Thyroid gland (tissue), 4 donors: ENCODE data around the gene LYRM9. TPM values are rescaled to one million over a fixed set of nuclear protein-coding genes. Genes with fewer than 3 reads are reported as not detected.
A peak's percentile ranks its signal among the peaks of the same experiment; 100 is the strongest.

ENCODE experiments used
- DNase-seq, 2 donors: peaks; one replicate each; pipeline ENCODE4 v3.0.0-alpha.2; 2019
- H3K27ac ChIP-seq, 3 donors: fragments of 200-600 bp; sonication (generic); 1 replicate in 2 of 3; 2 replicates in 1 of 3; pipeline ENCODE4 v1.5.1; 2016 to 2019; ENCODE audit warnings: mild to moderate bottlenecking in 1 of 3, moderate library complexity in 1 of 3
- H3K27me3 ChIP-seq: fragments of 200-600 bp; sonication (generic); one replicate; pipeline ENCODE4 v1.5.1; 2019
- H3K36me3 ChIP-seq, 2 donors: fragments of 200-600 bp; sonication (generic); one replicate each; pipeline ENCODE4 v1.5.1; 2016 to 2019
- H3K4me1 ChIP-seq, 2 donors: fragments of 200-600 bp; sonication (generic); one replicate each; pipeline ENCODE4 v1.5.1; 2017 to 2019
- H3K4me3 ChIP-seq, 3 donors: fragments of 200-600 bp; sonication (generic); replicated peaks in 1 of 3; 1 replicate in 2 of 3; 2 replicates in 1 of 3; pipeline ENCODE4 v1.5.1; 2016; ENCODE audit warnings: mild to moderate bottlenecking in 1 of 3
- H3K9me3 ChIP-seq: fragments of 200-600 bp; sonication (generic); one replicate; pipeline ENCODE4 v1.5.1; 2017
- CTCF ChIP-seq, 6 experiments: fragments of 200-600 bp in 3 of 6; fragments of 450-650 bp in 3 of 6; sonication (generic) in 3 of 6; IDR thresholded peaks; one replicate each; pipeline ENCODE4 v1.5.1; 2016 to 2019; ENCODE audit warnings: antibody characterized with exemption in 6 of 6, mild to moderate bottlenecking in 2 of 6, inconsistent platforms in 1 of 6, moderate library complexity in 1 of 6
- POLR2A ChIP-seq, 2 donors: fragments of 450-650 bp; IDR thresholded peaks; one replicate each; pipeline ENCODE4 v1.6.1; 2017; ENCODE audit warnings: antibody characterized with exemption in 2 of 2, mild to moderate bottlenecking in 2 of 2, moderate library complexity in 1 of 2
- WGBS, 2 donors: methylation state at CpG; one replicate each; pipeline ENCODE4 v1.1.5; 2017; 5-methylcytosine and 5-hydroxymethylcytosine counted together
- intact Hi-C: fragments of 100-400 bp; cut with DNase I; formaldehyde crosslinking; loops from one replicate; pipeline ENCODE4 v1.15.1; 2023
- total RNA-seq, 4 donors: library from RNA; depleted of rRNA; stranded (reverse); fragments of >200 nt; gene quantifications; one replicate each; pipeline ENCODE4 v1.2.3, GENCODE V29; 2016

Gene LYRM9
- total RNA-seq, 4 donors from 2014 or later = 25.5 to 52.7 (median 46.4) TPM

GRCh38 chr17:27893841-27894503 lies 807 bp upstream of the LYRM9 start:
- intact Hi-C loops = loop anchor here (10.0 kb wide), 1 partner anchor 361 kb away; no protein-coding TSS in a partner anchor

DNA sequence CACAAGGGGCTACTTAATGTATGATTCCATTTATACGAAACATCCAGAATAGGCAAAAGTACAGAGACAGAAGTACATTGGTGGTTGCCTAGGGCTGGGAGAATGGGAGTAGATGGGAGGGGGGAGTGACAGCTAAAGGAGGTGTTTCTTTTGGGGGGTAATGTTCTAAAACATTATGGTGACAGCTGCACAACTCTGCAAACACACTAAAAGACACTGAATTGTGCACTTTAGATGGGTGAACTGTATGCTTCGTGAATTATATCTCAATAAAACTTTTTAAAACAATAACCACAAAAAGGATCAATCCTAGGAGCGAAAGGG lies 661 bp downstream of the LYRM9 start:
- intact Hi-C loops = loop anchor here (10.0 kb wide), 1 partner anchor 362 kb away; no protein-coding TSS in a partner anchor

More at GRCh38 chr17:27893841-27894503, 807 bp upstream of the LYRM9 start:
- H3K4me1 ChIP-seq = peaks cover 22 to 30% of the 10 kb centered on the region in 2 donors
- WGBS, 2 donors = 46 to 50% methylated on average over 7 of the region's 7 CpGs
- TF ChIP-seq CTCF (IDR thresholded peaks at IDR 0.05) = no peak
- no peak for TF ChIP-seq POLR2A (IDR thresholded peaks at IDR 0.05)
- H3K9me3 ChIP-seq = no peaks in the 10 kb centered on the region
- H3K4me3 ChIP-seq = no peak overlapping the region
- no peaks in the 10 kb centered on the region for H3K36me3 ChIP-seq
- DNase-seq = no peak
- H3K27ac ChIP-seq = no peak overlapping the region
- no peaks in the 10 kb centered on the region for H3K27me3 ChIP-seq

DNA sequence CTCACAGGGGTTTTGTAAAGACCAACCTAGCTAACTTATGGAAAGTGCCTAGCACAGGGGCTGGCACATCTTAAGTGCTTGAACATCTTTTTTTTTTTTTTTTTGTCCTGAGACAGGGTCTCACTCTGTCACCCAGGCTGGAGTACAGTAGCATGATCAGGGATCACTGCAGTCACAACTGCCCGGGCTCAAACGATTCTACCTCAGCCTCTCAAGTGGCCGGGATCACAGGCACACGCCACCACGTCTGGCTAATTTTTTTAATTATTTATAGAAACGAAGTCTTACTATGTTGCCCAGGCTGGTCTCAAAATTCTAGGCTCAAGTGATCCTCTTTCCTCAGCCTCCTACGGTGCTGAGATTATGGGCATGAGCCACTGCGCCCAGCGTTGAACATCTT lies 1.3 kb downstream of the LYRM9 start:
- 93 to 94% methylated on average over 9 of the region's 9 CpGs for WGBS, 2 donors
- Histone ChIP-seq H3K4me1 (peaks cover 32 to 42% of the 10 kb centered on the region in 2 donors), H3K27me3 (no peaks in the 10 kb centered on the region), H3K27ac (peak overlapping the region in 1 of 3 donors; percentile 79), H3K36me3 (no peaks in the 10 kb centered on the region), H3K4me3 (no peak overlapping the region), H3K9me3 (no peaks in the 10 kb centered on the region)
- intact Hi-C loops = loop anchor here (10.0 kb wide), 1 partner anchor 363 kb away; no protein-coding TSS in a partner anchor
- DNase-seq = no peak
- TF ChIP-seq POLR2A (IDR thresholded peaks at IDR 0.05) = no peak
- TF ChIP-seq CTCF (IDR thresholded peaks at IDR 0.05) = no peak

More for the DNA sequence above, 661 bp downstream of the LYRM9 start:
- TF ChIP-seq POLR2A (IDR thresholded peaks at IDR 0.05) (no peak), CTCF (IDR thresholded peaks at IDR 0.05) (no peak)
- Histone ChIP-seq H3K27me3 (no peaks in the 10 kb centered on the region), H3K4me1 (peaks cover 32 to 42% of the 10 kb centered on the region in 2 donors), H3K9me3 (no peaks in the 10 kb centered on the region), H3K27ac (peak overlapping the region; percentile 79 to 85 (median 84)), H3K36me3 (no peaks in the 10 kb centered on the region), H3K4me3 (peak overlapping the region; percentile 41 to 66 (median 57))
- WGBS, 2 donors = 50 to 52% methylated on average over 3 of the region's 3 CpGs
- DNase-seq = no peak

GRCh38 chr17:27889711-27890251 lies 3.4 kb downstream of the LYRM9 start:
- intact Hi-C loops = loop anchor here (10.0 kb wide), 1 partner anchor 365 kb away; no protein-coding TSS in a partner anchor
- DNase-seq = peak; percentile 36 to 58
- Histone ChIP-seq H3K27ac (peak overlapping the region; percentile 80 to 87 (median 81)), H3K9me3 (no peaks in the 10 kb centered on the region), H3K36me3 (no peaks in the 10 kb centered on the region), H3K27me3 (no peaks in the 10 kb centered on the region), H3K4me1 (peaks cover 32 to 42% of the 10 kb centered on the region in 2 donors), H3K4me3 (no peak overlapping the region)
- no peak for TF ChIP-seq CTCF (IDR thresholded peaks at IDR 0.05)
- no peak for TF ChIP-seq POLR2A (IDR thresholded peaks at IDR 0.05)
- 65 to 71% methylated on average over 4 of the region's 4 CpGs for WGBS, 2 donors

- WGBS, 2 donors = 21 to 31% methylated on average over 7 of the region's 7 CpGs
- H3K36me3 ChIP-seq = no peaks in the 10 kb centered on the region
- intact Hi-C loops = no loop called here
- H3K27me3 ChIP-seq = no peaks in the 10 kb centered on the region
- peak; percentile 93 to 94 for DNase-seq
- peak overlapping the region; percentile 79 to 87 (median 81) for H3K27ac ChIP-seq
- no peaks in the 10 kb centered on the region for H3K9me3 ChIP-seq
- no peak overlapping the region for H3K4me3 ChIP-seq
- TF ChIP-seq POLR2A (IDR thresholded peaks at IDR 0.05) (no peak), CTCF (IDR thresholded peaks at IDR 0.05) (peak in 4 of 6 experiments; percentile 9 to 58 (median 28))
- H3K4me1 ChIP-seq = peaks cover 32 to 42% of the 10 kb centered on the region in 2 donors
Observed at GRCh38 chr17:27888945-27889344, 4.2 kb downstream of the LYRM9 start.
